NCI-H1930 (cell line): ENCODE measurements around the gene KDM4B.
A peak's percentile ranks its signal among the peaks of the same experiment; 100 is the strongest.

ENCODE experiments used
- DNase-seq, 2 experiments: peaks; one replicate each; lab custom pipeline; 2025; lab: John Stamatoyannopoulos, UW

KDM4B gene

DNA sequence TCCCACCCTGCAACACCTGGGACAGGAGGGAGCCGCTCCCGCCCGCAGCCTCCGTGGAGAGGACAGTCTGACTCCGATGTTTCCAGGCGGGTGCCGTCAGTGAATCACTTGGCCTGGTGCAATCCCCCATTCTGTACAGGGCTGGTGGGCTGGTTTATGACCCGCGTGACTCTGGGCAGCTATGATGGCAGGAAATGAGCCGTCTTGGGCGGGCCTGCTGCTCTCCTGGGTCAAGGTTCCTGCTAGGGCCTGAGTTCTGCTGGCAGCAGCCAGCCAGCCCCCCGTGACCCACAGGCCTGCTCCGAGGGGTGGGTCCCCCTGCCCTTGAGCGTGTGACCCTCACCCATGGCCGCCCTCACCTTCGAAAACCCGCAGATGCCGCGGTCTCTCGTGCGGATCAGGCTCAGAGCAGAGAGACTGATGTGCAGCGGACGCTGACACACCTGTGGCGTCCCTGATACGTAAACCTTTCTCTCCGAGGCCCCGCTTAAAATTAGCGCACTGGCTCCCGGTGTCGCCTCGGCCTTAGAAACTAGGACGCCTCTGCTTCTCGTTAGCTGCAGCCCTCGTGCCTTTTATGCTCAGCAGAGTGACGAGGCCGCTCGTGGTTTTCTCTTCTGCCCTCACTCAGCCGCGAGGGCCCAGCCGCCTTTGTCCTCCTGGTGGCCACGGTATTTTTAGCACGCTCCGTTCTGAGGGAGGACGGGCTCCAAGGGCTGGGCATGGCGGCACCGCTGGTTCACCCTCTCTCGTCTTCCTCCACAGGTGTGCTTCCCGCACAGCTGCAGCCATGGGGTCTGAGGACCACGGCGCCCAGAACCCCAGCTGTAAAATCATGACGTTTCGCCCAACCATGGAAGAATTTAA, 63.4 kb downstream of the KDM4B start:
- DNase-seq = no peak

DNA sequence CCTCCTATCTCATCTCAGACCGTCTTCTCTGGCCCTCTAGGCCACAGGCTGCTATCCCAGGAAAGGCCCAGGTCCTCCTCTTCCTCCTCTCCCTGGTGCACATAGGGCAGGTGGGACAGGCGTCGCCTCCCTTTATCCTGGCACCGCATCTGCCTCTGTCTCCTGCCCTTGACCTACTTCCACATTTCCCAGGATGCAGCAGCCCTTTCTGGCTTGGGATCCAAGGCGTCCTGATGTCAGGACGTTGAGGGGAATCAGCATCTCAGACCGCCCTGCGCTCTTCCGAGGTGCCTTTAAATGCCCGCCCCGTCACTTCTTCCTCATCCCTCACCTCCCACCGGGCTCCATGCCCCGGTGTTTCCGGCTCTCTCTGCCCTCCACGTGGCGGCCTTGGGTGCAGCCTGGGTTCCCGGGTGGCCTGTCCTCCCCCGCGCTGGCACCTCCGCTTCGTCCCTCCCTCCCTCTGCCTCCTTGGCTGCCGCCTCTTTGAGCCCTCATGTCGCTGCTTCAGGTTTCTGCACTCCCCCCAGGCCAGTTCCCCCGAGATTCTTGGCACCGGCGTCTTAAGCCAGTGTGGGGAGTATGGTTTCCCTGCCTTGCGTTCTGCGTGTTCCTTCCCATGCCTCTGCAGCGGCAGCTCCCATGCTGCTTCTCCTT, 66.3 kb downstream of the KDM4B start:
- DNase-seq = no peak

DNA sequence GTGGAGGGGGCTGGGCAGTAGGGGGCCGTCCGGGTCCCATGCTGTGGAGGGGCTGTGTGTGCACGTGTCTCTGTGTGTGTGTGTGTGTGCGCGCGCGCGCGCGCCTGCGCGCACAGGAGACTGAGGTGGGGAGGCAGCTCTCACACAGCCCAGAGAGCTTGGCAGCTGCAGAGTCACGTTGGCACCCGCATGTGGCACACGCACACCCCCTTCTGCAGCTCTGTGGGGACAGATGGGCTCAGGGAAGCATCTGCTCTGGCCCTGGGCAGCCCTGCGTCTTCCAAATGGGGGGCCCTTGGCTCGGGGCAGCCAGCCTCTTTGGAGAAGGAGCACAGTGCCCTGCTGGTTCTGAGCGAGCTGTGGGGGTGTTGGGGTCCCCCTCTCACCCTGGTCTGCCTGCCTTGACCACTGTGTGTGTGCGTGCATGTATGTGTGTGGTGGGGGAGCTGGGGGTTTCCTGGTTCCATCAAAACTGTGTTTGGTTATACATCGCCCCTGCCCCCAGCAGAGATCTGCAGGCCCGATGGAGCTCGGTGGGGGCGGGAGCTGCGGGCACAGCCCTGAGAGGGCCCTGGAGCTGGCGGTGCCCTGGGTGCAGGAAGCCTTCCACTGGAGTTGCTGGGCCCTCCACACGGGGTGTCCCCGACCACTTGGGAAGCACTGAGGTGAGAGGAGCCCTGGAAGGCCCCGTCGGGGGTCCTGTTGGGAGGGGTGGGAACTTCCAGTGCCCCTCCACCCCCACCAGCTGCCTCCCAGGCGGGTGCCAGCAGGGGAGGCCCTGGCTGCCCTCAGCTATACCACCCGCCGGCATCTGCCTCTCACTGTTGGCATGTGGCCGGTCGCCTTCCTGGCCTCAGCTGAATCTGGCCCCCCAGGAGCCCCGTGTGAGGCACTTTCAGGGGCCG, 67.1 kb downstream of the KDM4B start:
- no peak for DNase-seq

DNA sequence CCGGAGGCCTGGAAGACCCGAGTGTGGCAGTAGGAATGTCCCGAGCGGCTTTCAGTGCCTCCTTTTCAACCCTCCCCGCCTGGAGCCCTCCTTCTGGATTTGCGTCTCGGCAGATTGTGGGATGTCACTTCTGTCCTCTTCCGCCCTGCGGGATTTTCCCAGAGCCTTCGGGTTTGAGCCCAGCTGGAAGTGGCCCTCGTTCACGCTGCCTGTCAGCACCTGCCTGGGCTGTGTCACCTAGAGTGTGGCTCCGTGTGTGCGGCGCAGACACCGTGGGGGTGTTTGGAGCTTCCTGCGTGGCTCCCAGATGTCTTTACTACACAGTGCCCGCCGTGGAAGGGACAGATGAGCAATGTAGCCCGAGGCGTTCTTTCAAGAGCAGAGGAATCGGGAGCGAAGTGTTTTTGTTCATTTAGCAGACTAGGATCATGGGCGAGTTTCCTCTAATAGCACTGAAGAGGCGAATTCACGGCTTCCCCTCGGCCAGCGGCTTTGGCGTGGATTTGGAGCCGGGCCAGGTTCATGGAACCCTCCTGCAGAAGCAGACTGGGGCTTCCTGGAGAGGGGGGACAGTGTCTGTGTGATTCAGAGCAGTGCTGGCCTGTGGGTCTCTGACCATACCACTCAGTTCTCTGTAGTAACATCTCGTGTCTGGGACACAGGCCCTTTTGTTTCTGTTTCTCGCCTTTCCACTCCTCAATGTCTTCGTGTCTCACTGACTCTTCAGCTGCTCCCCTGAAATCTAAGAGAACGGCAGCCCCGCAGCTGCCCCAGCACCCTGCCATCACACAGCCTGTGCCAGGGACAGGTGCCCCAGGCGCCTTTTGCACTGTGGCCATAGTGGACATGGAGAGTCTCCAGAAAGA, 68.0 kb downstream of the KDM4B start:
- DNase-seq = no peak

DNA sequence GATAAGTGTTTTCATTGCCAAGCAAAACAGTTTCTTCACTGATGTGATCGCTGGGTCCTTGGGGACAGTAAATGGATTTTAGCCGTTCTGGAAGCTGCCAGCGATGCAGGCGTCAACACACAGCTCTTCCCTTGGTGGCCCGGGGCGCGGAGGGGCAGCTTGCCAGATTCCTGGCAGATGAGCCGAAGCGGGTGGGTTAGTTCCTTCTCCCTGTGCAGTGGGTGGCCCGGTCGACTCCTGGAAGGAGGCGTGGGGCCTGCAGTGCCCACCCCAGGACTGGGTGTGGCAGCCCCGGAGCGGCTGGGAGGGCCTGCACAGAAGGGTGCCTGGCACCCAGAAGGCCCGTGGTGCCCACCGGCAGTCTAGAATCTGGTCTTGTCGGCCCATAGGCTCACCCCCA, 69.0 kb downstream of the KDM4B start:
- DNase-seq = no peak

DNA sequence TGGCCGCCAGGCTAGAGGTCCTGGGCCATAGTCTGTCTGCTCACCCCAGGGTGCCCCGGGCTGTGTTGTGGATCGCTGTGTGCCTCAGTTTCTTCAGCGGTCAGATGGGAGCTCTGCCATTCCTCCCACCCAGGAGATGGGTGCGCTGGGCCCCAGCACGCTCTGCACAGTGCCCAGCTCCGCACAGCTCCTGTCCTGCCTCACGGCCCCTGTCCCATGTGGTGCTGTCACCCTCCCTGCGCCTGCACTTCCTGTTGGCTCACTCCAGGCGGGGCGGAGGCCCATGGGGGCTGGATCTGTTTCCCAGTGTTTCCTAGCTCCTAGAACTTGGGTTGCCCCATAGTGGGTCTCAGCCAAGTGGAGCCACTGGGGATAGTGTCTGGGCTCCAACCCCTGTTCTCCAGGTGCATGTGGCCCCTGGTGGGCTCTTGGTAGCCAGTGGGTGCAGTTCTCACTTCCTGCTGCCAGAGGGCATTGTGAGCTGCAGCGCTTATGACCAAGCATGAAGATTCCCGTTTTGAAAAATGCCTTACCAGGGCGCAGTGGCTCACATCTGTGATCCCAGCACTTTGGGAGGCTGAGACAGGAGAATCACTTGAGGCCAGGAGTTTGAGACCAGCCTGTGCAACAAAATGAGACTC, 69.8 kb downstream of the KDM4B start:
- DNase-seq = no peak

DNA sequence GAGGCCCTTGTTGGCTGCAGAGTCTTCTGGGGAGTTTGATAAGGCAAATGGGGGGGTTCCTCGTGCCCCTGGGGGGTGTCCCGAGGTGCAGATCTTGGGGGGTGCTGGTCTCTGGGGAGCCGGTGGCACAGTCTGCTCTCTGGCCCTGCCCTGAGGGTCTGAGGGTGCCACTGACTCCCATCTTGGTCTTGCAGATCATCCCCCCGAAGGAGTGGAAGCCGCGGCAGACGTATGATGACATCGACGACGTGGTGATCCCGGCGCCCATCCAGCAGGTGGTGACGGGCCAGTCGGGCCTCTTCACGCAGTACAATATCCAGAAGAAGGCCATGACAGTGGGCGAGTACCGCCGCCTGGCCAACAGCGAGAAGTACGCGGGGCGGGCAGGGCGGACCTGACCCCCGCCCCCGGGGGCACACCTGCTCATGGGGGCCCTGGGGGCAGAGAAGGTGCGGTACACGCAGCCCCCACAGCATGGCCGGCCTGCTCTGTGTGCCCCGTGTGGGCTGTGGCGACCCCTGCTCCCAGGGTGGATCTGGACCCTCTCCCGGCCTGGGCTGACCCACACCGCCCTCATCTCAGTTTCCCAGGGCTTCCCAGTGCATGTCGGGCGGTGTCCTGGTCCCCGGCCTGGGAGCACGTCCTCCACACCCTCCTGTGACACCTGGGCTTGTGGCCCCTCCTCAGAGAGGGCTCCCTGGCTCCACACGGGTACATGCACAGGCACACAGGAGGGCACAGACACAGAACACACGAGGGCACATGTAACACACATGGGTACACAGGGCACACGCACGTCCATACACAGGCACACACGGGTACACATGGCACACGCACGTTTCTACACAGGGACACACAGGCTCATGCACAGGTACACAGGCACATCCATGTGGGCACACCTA, 71.0 kb downstream of the KDM4B start:
- no peak for DNase-seq

DNA sequence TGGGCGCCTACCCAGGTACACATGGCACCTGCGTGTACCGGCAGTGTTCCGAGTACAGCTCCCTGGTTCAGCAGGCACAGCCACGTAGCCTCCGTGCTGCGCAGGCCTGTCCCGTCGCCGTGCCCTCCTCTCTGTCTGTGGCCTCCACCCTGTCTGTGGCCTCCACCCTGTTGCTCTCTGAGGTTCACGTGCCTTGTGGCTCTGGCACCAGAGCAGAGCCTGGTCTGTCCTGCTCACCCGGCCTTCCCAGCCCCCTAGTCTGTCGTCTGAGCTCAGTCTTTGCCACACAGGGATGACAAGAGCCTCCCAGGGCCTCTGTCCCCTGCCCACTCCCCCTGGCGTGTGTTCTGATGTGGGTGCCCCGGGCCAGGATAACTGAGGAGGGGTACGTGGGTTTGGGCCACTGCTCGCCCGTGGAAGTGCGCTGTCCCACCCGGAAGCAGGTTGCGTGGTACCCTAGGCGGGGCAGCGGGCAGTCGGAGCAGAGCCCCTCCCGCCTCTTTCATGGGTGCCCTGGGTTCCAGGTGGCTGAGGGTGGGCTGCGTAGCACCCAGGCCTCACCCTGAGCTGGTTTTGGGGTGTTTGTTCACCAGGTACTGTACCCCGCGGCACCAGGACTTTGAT, 71.7 kb downstream of the KDM4B start:
- no peak for DNase-seq

DNA sequence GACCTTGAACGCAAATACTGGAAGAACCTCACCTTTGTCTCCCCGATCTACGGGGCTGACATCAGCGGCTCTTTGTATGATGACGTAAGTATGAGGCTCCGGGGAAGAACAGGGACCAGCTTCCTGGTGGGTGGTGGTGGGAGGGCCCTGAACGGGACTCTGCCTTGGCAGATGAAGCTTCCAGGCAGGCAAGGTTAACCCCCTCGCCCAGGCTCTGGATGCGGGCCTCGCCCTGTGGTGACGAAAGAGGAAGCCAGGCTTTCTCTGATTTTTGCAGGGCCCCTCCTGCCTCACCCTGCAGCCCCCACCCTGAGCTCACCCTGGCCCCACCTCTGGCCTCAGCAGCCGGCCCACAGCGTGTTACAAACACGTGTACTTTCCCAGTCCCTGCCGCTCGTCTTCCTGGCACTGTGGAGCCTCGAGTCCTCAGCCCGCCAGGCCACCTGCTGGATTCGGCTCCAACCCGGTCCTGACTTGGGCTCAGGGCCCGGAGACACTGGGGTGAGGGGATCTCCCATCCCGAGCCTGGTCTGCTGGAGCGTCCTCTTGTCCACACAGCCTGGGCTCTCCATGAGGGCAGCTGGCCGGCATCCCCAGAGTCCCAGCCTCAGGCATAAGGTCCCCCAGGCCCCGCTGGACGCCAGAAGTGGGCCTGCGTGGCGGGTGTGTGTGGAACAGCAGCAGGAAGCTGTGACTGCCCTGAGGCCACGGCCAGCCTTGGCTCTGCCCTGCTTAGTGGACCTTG, 72.4 kb downstream of the KDM4B start:
- no peak for DNase-seq

DNA sequence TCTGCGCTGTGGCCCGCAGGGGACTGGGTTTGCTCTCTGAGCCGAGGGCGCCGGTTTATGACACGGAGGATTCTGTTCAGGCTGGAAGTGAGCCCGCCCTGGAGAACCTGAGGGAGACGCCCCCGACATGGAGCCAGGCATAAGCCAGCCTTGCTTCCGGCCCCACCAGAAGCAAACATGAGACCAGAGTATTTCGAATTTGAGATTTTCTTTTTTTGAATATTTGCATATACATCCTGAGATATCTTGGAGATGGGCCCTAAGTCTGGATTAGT, 72.9 kb downstream of the KDM4B start:
- no peak for DNase-seq

DNA sequence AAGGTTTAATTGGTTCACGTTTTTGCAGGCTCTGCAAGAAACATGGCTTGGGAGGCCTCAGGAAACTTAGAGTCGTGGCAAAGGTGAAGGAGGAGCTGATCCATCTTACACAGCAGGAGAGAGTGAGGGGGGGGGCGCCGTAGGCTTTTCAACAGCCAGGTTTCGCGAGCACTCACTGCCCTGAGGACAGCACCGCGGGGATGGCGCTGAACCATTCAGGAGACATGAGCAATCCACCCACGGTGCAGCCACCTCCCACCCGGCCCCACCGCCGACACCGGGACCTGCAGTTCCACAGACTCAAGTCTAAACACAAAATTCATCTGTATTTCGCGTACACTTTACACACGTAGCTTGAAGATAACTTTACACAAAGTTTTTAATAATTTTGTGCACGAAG, 73.6 kb downstream of the KDM4B start:
- DNase-seq = no peak

DNA sequence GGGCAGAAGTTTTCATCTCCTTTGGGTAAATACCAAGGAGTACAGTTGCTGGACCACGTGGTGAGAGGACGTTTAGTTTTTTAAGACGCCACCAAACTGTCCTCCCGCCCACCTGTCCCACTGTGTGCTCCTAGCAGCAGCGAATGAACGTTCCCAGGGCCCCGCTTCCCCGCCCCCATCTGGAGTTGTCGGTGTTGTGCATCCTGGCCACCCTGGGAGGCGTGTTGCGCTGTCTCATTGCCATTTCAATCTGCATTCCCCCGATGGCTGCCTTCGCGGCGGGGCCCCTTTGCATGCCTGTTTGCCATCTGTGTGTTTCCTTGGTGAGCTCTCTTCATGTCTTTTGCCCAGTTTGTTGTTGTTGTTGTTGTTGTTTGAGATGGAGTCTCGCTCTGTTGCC, 76.1 kb downstream of the KDM4B start:
- no peak for DNase-seq

DNA sequence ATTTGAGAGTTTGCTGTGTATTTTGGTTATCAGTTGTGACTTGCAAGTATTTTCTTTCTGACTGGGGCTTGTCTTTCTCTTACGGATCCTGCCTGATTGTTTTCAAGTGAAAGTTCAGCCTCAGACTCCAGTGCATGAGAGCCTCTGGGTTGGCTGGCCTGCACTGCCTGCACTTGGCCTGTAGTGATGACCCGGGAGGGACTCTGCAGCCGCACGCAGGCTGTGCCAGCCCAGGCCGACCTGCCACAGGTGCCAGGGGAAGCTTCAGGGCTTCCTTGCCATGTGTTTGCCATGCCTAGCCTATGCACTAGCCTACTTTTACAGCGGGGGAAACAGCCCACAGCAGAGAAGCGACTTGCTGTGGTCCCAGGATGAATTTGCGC, 77.0 kb downstream of the KDM4B start:
- DNase-seq = no peak

DNA sequence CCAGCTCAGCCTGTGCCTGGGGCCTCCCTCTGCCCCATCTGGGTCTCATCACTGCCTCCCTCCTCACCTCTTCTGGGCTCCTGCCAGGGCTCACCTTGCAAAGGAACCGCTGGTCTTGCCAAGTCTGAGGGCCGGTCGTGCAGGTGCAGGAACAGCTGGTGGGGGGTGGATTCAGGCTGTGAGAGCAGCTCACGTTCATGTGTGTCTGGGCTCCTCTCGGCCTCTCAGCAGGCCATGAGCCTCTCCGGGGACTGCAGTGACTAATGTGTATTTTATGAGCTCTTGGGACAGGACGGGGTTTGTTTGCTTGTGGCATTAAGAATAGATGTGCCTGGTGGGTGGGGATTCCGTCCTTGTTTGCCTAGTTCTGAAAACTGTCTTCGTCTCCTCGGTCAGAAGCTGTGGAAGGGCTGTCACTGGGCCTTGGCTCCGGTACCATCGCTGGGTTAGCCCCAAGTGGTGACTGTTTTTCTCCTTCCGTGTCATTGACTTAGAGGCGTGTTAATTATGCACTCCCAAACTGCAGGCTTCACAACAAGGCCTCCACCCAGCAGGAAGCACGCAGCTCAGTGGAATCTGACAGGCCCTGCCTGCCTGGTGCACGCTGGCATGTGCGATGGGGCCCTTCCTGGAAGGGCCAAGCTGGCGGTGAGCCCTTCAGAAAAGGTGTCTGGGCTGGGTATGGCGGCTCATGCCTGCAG, 77.6 kb downstream of the KDM4B start:
- no peak for DNase-seq

DNA sequence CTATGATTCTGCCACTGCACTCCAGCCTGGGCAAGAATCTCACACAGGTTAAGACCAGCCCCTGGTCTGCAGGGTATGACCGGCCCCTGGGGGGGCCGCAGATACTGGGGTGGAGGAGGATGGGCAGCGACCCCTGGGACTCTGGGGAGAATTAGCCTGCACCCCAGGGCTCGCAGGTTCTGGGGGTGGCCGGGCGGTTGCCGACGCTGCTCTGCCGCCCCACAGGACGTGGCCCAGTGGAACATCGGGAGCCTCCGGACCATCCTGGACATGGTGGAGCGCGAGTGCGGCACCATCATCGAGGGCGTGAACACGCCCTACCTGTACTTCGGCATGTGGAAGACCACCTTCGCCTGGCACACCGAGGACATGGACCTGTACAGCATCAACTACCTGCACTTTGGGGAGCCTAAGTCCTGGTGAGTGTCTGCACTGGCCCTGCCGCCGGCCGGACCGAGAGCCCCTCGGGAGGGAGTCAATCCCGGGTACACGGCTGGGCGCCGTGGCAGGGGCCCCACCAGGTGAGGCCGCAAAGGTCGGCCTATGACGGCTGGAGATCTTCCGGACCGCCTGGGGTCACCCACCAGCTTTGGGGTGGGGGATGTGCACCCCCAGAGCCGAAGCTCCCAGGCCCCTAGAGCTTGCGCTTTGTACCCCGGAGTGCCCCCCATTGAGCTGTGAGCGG, 78.5 kb downstream of the KDM4B start:
- no peak for DNase-seq

DNA sequence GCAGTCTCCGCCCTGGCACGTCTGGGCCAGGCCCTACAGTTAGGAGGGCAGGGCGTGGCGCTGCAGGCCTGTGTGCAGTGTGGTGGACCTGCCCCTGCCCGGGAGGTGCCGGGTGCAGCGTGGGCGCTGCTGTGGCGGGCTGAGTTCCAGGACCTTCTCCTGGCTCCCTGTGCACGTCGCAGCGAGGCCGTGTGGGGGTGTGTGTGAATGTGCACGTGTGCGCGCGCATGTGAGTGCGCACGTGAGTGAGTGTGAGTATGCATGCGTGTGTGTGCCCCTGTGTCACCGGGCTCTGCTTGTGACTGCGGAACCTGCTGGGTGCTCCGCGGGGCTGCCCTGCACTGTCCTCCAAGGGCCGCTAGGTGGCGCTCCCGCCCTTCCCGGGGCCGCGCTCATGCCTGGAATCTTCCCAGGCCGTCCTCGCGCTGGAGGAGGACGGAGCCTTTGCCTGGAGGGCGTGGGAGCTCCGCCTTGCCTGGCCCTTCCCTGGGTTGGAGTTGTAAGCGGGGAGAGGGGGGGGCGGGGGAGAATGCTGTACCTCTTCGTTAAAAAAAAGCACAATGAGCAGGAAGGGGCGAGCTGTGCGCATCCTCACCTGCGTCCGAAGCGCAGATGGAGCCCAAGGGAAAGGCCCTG, 79.3 kb downstream of the KDM4B start:
- peak; percentile 20 to 35 for DNase-seq
